HEK293 (cell line): ENCODE data around the gene LRRC7.

Experiments used
- AEBP2 ChIP-seq: fragments of 450-650 bp; formaldehyde crosslinking; IDR thresholded peaks from 2 replicates; pipeline ENCODE4 v1.5.1; 2016; ENCODE audit warnings: missing biosample characterization, missing genetic modification characterization, borderline replicate concordance
- BCL6B ChIP-seq: fragments of 450-650 bp; formaldehyde crosslinking; IDR thresholded peaks from 2 replicates; pipeline ENCODE4 v1.5.1; 2017; ENCODE audit warnings: missing biosample characterization, missing genetic modification characterization
- CTCF ChIP-seq: fragments of 450-650 bp; formaldehyde crosslinking; IDR thresholded peaks from 2 replicates; pipeline ENCODE4 v1.5.1; 2016; ENCODE audit warnings: missing biosample characterization, missing genetic modification characterization
- ELK4 ChIP-seq: IDR thresholded peaks from 2 replicates; pipeline ENCODE4 v1.6.1; 2011; ENCODE audit warnings: mild to moderate bottlenecking, low read depth, low read length, borderline replicate concordance
- KLF16 ChIP-seq: fragments of 450-650 bp; formaldehyde crosslinking; IDR thresholded peaks from 2 replicates; pipeline ENCODE4 v1.5.1; 2017; ENCODE audit warnings: missing biosample characterization, missing genetic modification characterization
- KLF7 ChIP-seq: fragments of 450-650 bp; formaldehyde crosslinking; IDR thresholded peaks from 2 replicates; pipeline ENCODE4 v1.5.1; 2016; ENCODE audit warnings: missing biosample characterization, missing genetic modification characterization, borderline replicate concordance
- REST ChIP-seq: fragments of 450-650 bp; formaldehyde crosslinking; IDR thresholded peaks from 2 replicates; pipeline ENCODE4 v1.5.1; 2016; ENCODE audit warnings: missing biosample characterization, missing genetic modification characterization
- TCF7L2 ChIP-seq: IDR thresholded peaks from 2 replicates; pipeline ENCODE4 v1.6.1; 2011; ENCODE audit warnings: low read depth, mild to moderate bottlenecking, inconsistent platforms, low read length, moderate library complexity, borderline replicate concordance
- WT1 ChIP-seq: fragments of 450-650 bp; formaldehyde crosslinking; IDR thresholded peaks from 2 replicates; pipeline ENCODE4 v1.5.1; 2016; ENCODE audit warnings: missing biosample characterization, missing genetic modification characterization
- ZNF214 ChIP-seq: fragments of 450-650 bp; formaldehyde crosslinking; IDR thresholded peaks from 2 replicates; pipeline ENCODE4 v1.5.1; 2017; ENCODE audit warnings: missing biosample characterization, mild to moderate bottlenecking, missing genetic modification characterization, borderline replicate concordance
- ZNF311 ChIP-seq: fragments of 450-650 bp; formaldehyde crosslinking; IDR thresholded peaks from 2 replicates; pipeline ENCODE4 v1.5.1; 2017; ENCODE audit warnings: missing biosample characterization, missing genetic modification characterization, borderline replicate concordance
- ZNF449 ChIP-seq: fragments of 450-650 bp; formaldehyde crosslinking; IDR thresholded peaks from 2 replicates; pipeline ENCODE4 v1.5.1; 2017; ENCODE audit warnings: missing biosample characterization, mild to moderate bottlenecking, missing genetic modification characterization, moderate library complexity

- no peak for TF ChIP-seq TCF7L2
- TF ChIP-seq ELK4 = no peak
- TF ChIP-seq CTCF (tag by site-specific recombination) = no peak
- no peak for TF ChIP-seq WT1 (tag by site-specific recombination)
- no peak for TF ChIP-seq KLF16 (tag by site-specific recombination)
- TF ChIP-seq ZNF449 (tag by site-specific recombination) = no peak
- no peak for TF ChIP-seq ZNF311 (tag by site-specific recombination)
- TF ChIP-seq REST (tag by site-specific recombination) = no peak
- TF ChIP-seq KLF7 (tag by site-specific recombination) = no peak
- TF ChIP-seq AEBP2 (tag by site-specific recombination) = no peak
- no peak for TF ChIP-seq ZNF214 (tag by site-specific recombination)
- TF ChIP-seq BCL6B = no peak
Observed at GRCh38 chr1:70024272-70024671, 456.6 kb downstream of the LRRC7 start.
